Stimulated activated CD4-positive, alpha-beta T cell treated with anti-CD3 and anti-CD28 coated beads, Interleukin-1b, Interleukin-23, amount 100 ng/mL, for 1 hour (primary cell): ENCODE data around the gene ATP9A.

Source experiments
- DNase-seq, 2 donors: peaks; one replicate each; pipeline ENCODE4 v3.0.0-alpha.2; 2020; ENCODE audit warnings: low read depth in 2 of 2

The ATP9A gene

DNA sequence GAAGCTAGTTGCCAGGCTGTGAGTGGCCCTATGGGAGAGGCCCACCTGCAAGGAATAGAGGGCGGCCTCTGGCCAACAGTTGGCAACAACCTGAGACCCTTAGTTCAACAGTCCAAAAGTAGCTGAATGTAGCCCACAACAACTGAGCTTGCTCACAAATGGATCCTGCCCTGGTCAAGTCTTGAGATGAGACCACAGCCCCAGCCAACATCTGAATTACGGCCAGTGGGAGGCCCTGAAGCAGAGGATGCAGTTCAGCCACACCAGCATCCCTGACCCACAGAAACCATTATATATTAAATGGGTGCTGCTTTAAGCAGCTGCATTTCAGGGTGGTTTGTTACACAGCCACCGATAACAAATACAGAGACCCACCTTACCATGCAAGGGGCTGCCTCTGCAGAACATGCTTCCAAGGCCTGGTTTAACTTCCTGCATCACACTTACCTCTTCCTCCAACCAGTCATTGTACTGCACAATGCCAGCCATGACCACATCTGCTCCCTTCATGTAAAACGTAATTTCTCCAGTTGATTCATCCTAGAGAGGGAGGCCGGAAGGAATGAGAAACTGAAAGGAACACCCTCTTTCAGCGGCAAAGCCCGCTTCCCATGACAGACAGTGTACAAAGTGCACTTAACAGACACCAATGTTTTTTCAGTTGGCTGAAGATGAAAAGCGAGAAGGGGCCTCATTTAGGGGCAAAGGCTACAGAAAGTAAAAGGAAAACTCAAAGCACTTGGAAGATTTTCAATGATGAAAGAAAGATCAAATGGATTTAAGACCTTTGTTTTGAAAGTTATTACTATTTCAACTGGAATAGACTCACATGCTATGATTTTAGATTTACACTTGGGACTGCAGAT, 139.4 kb downstream of the ATP9A start:
- DNase-seq = no peak

DNA sequence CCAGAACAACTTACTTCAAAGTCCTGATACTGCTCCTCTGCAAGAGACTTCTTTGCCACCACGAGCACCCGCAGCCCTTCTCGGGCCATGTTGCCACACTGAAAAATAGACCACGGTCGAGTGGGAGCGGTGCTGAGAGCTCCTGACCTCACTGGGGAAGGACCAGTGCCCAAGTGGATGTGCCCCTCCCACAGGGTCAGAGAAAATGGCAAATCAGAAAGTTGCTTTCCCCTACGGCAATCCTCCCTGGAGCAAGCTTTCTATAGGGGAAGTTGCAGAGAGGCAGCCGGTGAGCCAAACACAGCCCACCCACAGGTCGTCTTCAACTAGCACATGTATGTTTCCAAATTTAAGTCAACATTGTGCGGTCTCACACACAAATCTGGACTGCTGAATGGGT, 140.6 kb downstream of the ATP9A start:
- DNase-seq = no peak

GRCh38 chr20:51625105-51625504, 143.1 kb downstream of the ATP9A start:
- no peak for DNase-seq

DNA sequence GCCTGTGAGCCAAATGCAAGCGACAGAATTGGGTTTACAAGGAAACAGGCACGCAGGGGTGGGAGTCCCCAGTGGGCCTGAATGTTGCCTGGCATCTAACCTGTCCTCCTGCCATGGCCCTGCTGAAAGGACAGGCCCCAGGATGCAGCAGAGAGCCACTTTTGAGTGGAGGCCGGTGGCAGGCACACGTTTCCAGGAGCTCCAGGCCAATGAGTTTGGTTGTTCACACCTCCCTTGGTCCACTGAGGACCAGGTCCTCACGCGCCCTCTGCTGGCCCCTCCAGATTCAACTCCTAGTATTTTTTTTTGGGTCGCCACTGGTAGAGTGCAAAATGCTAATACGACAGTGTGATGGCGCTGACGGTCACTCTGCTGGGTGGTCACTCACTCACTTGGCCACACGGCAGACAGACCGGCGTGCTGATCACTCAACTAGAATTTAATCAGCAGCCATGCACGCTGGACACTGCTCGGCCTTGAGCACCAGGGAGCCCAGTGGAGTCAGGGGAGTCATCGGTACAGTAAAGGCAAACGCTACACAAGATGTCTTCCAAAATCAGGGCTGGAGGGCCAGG, 143.9 kb downstream of the ATP9A start:
- peak; percentile 25 to 50 for DNase-seq

DNA sequence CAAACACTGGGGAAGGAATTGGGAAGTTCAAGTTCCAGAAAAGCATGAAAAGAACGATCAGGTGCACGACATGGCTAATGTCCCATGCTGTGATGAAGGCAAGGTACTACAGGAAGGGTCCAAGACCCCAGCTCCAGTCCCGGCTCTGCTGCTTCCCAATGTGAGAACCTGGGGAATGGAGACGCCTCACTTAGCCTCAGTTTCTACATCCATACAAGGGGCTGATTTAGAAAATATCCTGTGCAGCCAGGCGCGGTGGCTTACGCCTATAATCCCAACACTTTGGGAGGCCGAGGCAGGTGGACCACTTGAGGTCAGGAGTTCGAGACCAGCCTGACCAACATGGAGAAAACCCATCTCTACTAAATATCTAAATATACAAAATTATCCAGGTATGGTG, 144.9 kb downstream of the ATP9A start:
- no peak for DNase-seq

DNA sequence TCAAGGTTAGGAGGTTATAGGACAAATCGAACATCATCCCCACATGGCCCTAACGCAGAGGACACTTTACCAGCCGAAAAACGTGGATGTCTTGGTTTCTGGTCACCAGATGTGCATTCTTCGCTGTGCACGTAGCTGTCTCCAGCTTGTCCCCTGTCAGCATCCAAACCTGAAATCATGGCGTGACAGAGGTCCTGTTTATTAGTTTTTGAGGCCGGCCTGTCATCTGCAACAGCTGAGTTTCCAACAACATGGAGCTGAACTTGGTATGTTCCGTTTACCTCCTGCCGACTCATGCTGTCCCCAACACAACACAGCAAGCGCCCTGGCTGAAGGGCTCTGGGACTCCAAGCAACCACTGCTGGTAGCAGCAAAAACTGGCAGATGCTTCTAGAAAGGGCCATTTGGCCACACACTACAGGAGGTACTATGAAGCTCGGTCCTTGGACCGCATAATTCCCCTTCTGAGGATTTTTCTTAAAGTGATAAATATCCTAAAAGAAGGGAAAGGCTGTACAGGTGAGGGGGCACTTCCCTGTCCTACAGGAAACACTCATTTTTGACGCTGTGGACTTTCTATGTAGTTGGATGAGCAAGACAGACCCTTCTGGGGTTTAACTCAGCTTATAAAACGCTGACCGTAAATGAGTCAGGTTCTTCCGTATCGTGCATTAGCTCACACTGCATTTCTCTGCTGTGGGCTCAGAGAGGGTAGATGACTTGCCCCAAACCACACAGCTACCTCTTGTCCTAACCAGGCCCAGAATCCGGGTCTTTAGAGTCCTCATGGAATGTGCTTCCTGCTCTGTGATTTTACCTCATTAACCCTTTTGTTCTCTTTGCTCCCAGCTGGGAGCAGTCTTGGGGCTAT, 146.0 kb downstream of the ATP9A start:
- no peak for DNase-seq

DNA sequence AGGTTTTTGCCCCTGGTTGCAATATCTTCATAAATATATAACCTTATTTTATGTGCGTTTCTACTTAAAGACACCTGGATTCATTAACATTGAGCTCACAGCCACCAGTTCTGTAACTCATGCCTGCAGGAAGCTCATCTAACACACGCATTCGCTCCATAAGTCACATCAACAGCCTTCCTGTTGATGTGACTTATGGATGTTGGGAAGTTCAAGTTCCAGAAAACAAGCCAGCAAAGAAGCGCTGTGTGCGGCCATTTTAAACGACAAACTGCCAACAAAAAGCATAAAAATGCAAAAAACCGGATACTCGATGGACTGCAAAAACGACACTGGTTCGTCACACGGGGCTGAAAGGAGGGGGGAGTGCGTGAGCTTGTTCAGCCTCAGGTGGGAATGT, 147.8 kb downstream of the ATP9A start:
- no peak for DNase-seq

DNA sequence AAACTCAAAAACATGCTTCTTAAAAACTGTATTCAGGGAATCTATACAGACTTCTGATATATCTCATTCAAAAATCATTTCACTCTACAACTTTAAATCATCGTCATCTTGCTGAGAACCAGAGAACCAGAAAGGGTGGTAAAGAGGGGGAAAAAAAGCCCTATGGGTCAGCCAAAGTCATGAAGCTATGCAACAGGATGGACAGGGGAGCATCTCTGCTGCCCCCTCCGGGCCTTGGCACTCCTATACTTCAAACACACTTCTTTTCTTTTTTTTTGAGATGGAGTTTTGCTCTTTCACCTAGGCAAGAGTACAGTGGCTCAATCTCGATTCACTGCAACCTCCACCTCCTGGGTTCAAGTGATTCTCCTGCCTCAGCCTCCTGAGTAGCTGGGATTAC, 152.1 kb downstream of the ATP9A start:
- DNase-seq = no peak

- no peak for DNase-seq
These were observed 153.5 kb downstream of the ATP9A start for GRCh38 chr20:51614687-51615086.

GRCh38 chr20:51613580-51613979, 154.6 kb downstream of the ATP9A start:
- DNase-seq = no peak

GRCh38 chr20:51612896-51613295, 155.3 kb downstream of the ATP9A start:
- no peak for DNase-seq

GRCh38 chr20:51611625-51611890, 156.6 kb downstream of the ATP9A start:
- DNase-seq = no peak

GRCh38 chr20:51610761-51611624, 157.2 kb downstream of the ATP9A start:
- DNase-seq = no peak

DNA sequence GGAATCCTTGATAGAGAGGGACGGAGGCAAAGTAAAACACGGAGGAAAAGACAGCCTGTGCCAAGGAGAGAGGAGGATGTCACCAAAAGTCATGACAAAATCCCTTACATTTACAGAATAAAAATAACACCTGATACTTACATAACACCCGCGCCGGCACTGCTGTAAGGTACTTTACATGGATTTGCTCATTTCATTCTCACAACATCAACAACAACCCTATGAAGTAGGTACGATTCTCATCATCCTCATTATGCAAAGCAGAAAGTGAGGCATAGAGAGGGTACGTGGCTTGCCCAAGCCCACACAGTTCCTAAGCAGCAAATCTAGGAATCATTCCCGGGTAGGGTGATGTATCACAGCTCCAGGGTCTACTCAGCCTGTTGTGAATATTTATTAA, 158.1 kb downstream of the ATP9A start:
- DNase-seq = no peak

- no peak for DNase-seq
These were observed 158.9 kb downstream of the ATP9A start for GRCh38 chr20:51609251-51609650.

DNA sequence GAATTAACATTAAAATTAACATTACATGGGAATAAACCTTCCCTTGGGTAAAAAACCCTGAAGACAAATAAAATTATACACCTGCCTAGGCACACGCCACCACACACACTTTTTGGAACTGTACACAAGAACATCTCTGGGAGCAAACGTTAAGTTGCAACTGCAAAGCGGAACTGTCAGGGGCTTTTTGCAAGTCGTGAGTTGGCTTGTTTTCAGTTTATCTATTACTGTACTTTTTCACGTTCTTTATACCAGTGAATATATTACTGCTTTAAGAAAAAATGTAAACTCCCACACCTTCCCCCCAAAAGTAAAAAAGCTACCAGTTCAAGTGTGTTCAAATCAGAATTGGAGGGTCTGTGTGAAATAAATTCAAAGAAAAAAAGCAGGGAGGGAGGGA, 160.1 kb downstream of the ATP9A start:
- DNase-seq = no peak

GRCh38 chr20:51607170-51607569, 161.0 kb downstream of the ATP9A start:
- DNase-seq = no peak

- DNase-seq = no peak
These were observed 163.3 kb downstream of the ATP9A start for GRCh38 chr20:51604851-51605250.

DNA sequence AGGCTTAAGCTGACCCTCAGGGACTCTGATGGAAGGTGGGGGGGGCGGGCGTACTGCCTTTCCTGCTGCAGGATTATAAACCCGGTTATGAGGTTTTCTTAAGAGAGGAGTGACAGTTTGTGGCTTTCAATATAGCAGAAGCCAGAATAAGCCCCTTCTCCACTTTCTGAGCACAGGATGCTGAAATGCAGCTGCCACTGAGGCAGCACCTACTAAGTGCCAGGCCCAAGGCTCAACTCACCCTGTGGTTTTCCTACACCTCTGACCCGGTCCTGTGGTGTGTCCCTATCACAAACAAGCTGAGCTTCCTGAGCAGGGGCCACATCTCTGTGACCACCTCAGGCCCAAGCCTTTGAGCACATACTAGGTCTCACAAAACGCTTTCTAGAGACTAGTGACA, 166.1 kb downstream of the ATP9A start:
- DNase-seq = no peak

- DNase-seq = no peak
These were observed 167.2 kb downstream of the ATP9A start for GRCh38 chr20:51600950-51601349.

GRCh38 chr20:51600016-51600420, 168.2 kb downstream of the ATP9A start:
- no peak for DNase-seq

GRCh38 chr20:51598556-51598955, 169.6 kb downstream of the ATP9A start:
- DNase-seq = no peak
